Omental fat pad (tissue), 4 donors: ENCODE results near the gene EHBP1. TPM values are rescaled to one million over a fixed set of nuclear protein-coding genes. Genes with fewer than 3 reads are reported as not detected.

Source experiments
- ATAC-seq: fragments of 150-250 bp; one replicate; pipeline ENCODE4 v1.9.1; 2016; ENCODE audit warnings: mild to moderate bottlenecking, moderate library complexity; ENCODE audit not compliant: low FRiP score
- DNase-seq: peaks from one replicate; pipeline ENCODE4 v3.0.0-alpha.2; 2019; ENCODE audit warnings: low spot score
- total RNA-seq, 4 donors: library from RNA; depleted of rRNA; stranded (reverse); fragments of >200 nt; gene quantifications; one replicate each; pipeline ENCODE4 v1.1.0, GENCODE V29; 2016
- TF ChIP-seq, protein P1 (sequence below), 3 donors: fragments of 450-650 bp; IDR thresholded peaks; one replicate each; pipeline ENCODE4 v1.5.1; 2016 to 2017; ENCODE audit warnings: antibody characterized with exemption in 3 of 3, mild to moderate bottlenecking in 3 of 3, moderate library complexity in 2 of 3

Gene EHBP1
- total RNA-seq, 4 donors from 2014 or later = 60.9 to 91.3 (median 78.6) TPM

- no peak for ATAC-seq
- TF ChIP-seq, protein P1, sequence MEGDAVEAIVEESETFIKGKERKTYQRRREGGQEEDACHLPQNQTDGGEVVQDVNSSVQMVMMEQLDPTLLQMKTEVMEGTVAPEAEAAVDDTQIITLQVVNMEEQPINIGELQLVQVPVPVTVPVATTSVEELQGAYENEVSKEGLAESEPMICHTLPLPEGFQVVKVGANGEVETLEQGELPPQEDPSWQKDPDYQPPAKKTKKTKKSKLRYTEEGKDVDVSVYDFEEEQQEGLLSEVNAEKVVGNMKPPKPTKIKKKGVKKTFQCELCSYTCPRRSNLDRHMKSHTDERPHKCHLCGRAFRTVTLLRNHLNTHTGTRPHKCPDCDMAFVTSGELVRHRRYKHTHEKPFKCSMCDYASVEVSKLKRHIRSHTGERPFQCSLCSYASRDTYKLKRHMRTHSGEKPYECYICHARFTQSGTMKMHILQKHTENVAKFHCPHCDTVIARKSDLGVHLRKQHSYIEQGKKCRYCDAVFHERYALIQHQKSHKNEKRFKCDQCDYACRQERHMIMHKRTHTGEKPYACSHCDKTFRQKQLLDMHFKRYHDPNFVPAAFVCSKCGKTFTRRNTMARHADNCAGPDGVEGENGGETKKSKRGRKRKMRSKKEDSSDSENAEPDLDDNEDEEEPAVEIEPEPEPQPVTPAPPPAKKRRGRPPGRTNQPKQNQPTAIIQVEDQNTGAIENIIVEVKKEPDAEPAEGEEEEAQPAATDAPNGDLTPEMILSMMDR (IDR thresholded peaks at IDR 0.05) = no peak
Measured at GRCh38 chr2:62713837-62714236, 8.3 kb downstream of the EHBP1 start.

GRCh38 chr2:62716768-62717167, 11.3 kb downstream of the EHBP1 start:
- TF ChIP-seq, protein P1 (IDR thresholded peaks at IDR 0.05) = no peak
- DNase-seq = no peak
- ATAC-seq = no peak

More at GRCh38 chr2:62713837-62714236, 8.3 kb downstream of the EHBP1 start:
- DNase-seq = no peak

DNA sequence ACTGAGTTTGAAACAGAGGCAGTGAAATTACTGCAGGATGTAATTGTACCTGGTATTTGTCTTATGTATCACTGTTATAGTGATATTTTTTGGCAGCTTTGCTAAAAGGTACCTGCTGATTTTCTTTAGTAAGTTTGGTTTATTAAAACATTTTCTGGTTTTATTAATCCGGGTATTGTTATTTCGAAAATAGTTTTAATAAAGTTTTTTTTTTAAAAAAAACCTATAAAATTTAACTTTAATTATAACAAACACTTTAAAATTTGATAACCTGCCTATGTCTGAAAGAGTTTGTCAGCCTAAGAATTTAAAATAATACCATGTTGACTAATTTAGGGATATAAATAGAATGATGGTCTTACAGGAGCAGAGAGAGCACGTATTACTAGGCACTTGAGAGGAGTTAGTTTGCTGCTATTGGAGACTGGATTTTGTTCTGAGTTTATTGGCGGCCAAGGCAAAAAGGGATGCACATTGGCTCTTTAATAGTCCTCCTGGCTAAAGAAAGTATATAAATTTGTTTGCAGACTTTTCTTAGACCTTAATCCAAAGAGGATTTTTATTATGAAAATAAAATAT, 12.1 kb downstream of the EHBP1 start:
- DNase-seq (no peak), ATAC-seq (no peak)
- TF ChIP-seq, protein P1 (IDR thresholded peaks at IDR 0.05) = no peak

- ATAC-seq (no peak), DNase-seq (no peak)
- TF ChIP-seq, protein P1 (IDR thresholded peaks at IDR 0.05) = no peak
Measured at GRCh38 chr2:62718225-62718822, 12.8 kb downstream of the EHBP1 start.

DNA sequence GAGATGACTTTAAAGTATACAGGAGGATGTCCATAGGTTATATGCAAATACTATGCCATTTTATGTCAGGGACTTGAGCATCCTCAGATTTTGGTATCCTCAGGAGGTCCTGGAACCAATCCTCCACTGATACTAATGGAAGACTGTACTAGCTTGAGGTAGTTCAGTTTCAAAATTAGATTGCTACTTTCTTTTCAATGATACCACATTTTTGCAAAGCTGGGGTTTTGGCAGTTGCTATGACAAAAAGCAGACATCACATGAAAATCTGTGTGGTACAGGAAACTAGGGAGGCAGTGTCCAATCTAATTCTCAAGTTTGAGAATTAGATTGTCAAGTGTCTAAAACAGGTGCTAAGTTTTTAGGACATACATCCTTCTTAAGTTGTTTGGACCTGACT, 14.2 kb downstream of the EHBP1 start:
- no peak for ATAC-seq

DNA sequence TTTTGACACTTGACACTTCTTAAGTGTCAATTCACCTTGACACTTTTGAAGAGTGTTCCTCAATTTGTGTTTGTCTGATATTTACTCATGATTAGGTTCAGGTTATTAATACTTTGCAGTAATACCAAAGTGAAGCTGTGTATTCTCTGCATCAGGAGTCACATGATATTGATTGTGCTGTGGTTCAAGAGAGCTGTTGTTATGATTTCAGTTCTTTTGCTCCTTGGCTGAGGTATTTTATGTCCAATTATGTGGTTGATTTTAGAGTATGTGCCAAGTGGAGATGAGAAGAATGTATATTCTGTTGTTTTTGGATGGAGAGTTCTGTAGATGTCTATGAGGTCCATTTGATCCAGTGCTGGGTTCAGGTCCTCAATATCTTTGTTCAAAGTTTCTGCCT, 17.2 kb downstream of the EHBP1 start:
- DNase-seq = no peak
- TF ChIP-seq, protein P1 (IDR thresholded peaks at IDR 0.05) = no peak
- ATAC-seq = no peak

More for the DNA sequence above, 14.2 kb downstream of the EHBP1 start:
- TF ChIP-seq, protein P1 (IDR thresholded peaks at IDR 0.05) = no peak
- no peak for DNase-seq

DNA sequence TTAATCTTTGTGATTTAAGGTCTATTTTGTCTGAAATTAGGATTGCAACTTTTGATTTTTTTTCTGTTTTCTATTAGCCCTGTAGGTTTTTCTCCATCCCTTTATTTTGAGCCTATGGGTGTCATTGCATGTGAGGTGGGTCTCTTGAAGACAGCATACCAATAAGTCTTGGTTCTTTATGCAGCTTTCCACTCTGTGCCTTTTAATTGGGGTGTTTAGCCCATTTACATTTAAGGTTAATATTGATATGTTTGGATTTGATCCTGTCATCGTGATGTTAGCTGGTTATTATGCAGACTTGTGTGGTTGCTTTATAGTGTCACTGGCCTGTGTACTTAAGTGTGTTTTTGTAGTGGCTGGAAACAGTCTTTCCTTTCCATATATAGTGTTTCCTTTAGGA, 17.7 kb downstream of the EHBP1 start:
- no peak for DNase-seq
- TF ChIP-seq, protein P1 (IDR thresholded peaks at IDR 0.05) = no peak

More for the DNA sequence above, 17.7 kb downstream of the EHBP1 start:
- ATAC-seq = no peak
